ENCODE measurements around the gene CACNA1C.

DNA sequence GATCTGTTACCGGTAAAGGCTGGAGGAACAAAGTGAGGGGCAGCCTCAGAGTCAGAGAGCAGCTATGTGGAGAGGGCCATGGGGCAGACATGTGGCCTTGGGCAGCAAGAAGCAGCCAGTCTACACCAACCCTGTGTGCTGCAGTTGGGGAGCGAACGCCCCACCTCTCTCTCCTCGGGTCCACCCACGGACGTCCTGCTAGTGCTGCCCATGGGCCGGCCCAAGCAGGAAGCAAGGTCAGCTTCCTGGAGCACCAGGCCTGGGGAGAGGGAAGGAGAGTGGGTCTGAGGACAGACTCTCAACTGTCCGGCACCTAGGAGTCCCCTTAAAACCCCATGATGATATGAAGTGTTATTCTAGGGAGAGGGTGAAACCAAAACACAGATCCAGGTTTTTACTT lies 487.2 kb downstream of the CACNA1C start:
- TF ChIP-seq NFIC (IDR thresholded peaks at IDR 0.05; ENCODE audit: low read depth, low read length) (no peak), NFYB (IDR thresholded peaks at IDR 0.05; ENCODE audit: insufficient read depth, low read depth, low read length) (no peak), EP300 (IDR thresholded peaks at IDR 0.05; ENCODE audit: borderline replicate concordance in 1 of 2, control insufficient read depth in 1 of 2, low read depth in 2 of 2, low read length in 2 of 2) (no peak)
- TF ChIP-seq, protein P1, sequence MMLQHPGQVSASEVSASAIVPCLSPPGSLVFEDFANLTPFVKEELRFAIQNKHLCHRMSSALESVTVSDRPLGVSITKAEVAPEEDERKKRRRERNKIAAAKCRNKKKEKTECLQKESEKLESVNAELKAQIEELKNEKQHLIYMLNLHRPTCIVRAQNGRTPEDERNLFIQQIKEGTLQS (IDR thresholded peaks at IDR 0.05; ENCODE audit: borderline replicate concordance, extremely low read depth, low read depth, low read length) = no peak

Measured in GM12878 (cell line).